HEK293 (cell line): ENCODE data around the gene RASGRP1.

Source experiments
- ELK4 ChIP-seq: IDR thresholded peaks from 2 replicates; pipeline ENCODE4 v1.6.1; 2011; ENCODE audit warnings: mild to moderate bottlenecking, low read depth, low read length, borderline replicate concordance
- MZF1 ChIP-seq: fragments of 450-650 bp; formaldehyde crosslinking; IDR thresholded peaks from 2 replicates; pipeline ENCODE4 v1.5.1; 2017; ENCODE audit warnings: missing biosample characterization, missing genetic modification characterization, borderline replicate concordance
- REST ChIP-seq: fragments of 450-650 bp; formaldehyde crosslinking; IDR thresholded peaks from 2 replicates; pipeline ENCODE4 v1.5.1; 2016; ENCODE audit warnings: missing biosample characterization, missing genetic modification characterization
- ZBTB1 ChIP-seq: fragments of 450-650 bp; formaldehyde crosslinking; IDR thresholded peaks from 2 replicates; pipeline ENCODE4 v1.5.1; 2016; ENCODE audit warnings: missing biosample characterization, missing genetic modification characterization
- ZNF121 ChIP-seq: fragments of 450-650 bp; formaldehyde crosslinking; IDR thresholded peaks from 2 replicates; pipeline ENCODE4 v1.5.1; 2016; ENCODE audit warnings: missing biosample characterization, missing genetic modification characterization
- ZNF16 ChIP-seq: fragments of 450-650 bp; formaldehyde crosslinking; IDR thresholded peaks from 2 replicates; pipeline ENCODE4 v1.5.1; 2016; ENCODE audit warnings: low read depth, missing biosample characterization, missing genetic modification characterization
- ZNF341 ChIP-seq: fragments of 450-650 bp; formaldehyde crosslinking; IDR thresholded peaks from 2 replicates; pipeline ENCODE4; 2016; ENCODE audit warnings: low read depth, missing biosample characterization, missing genetic modification characterization
- ZNF404 ChIP-seq: fragments of 450-650 bp; formaldehyde crosslinking; IDR thresholded peaks from 2 replicates; pipeline ENCODE4 v1.5.1; 2017; ENCODE audit warnings: missing biosample characterization, missing genetic modification characterization
- ZNF654 ChIP-seq: fragments of 450-650 bp; formaldehyde crosslinking; IDR thresholded peaks from 2 replicates; pipeline ENCODE4 v1.5.1; 2016; ENCODE audit warnings: low read depth, missing biosample characterization, missing genetic modification characterization
- ZNF701 ChIP-seq: fragments of 450-650 bp; formaldehyde crosslinking; IDR thresholded peaks from 2 replicates; pipeline ENCODE4 v1.5.1; 2016; ENCODE audit warnings: missing biosample characterization, missing genetic modification characterization
- TF ChIP-seq, protein P1 (sequence below): fragments of 450-650 bp; formaldehyde crosslinking; IDR thresholded peaks from 2 replicates; pipeline ENCODE4 v1.5.1; 2016; ENCODE audit warnings: missing biosample characterization, missing genetic modification characterization
- TF ChIP-seq, protein P2 (sequence below): fragments of 450-650 bp; formaldehyde crosslinking; IDR thresholded peaks from 2 replicates; pipeline ENCODE4 v1.5.1; 2016; ENCODE audit warnings: missing biosample characterization, missing genetic modification characterization, low read depth

DNA sequence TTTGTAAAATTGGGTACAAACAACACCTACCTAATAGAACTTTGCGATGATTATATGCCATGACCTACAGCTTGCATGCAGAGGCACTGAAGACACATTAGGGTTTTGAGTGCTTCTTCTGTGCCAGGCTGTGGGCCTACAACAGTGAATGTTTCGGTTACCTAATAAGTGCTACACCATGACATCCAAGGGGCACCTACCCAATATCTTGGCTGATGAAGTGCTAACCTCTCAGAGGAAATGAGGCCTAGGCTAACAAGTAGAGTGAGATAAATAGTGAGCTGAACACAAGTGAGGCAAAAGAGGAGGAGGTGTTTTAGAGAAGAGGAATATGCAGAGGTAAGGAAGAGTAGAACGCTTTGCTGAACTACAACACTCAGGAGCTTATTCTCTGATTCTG lies 12.2 kb upstream of the RASGRP1 start:
- no peak for TF ChIP-seq ZNF654
- TF ChIP-seq, protein P1, sequence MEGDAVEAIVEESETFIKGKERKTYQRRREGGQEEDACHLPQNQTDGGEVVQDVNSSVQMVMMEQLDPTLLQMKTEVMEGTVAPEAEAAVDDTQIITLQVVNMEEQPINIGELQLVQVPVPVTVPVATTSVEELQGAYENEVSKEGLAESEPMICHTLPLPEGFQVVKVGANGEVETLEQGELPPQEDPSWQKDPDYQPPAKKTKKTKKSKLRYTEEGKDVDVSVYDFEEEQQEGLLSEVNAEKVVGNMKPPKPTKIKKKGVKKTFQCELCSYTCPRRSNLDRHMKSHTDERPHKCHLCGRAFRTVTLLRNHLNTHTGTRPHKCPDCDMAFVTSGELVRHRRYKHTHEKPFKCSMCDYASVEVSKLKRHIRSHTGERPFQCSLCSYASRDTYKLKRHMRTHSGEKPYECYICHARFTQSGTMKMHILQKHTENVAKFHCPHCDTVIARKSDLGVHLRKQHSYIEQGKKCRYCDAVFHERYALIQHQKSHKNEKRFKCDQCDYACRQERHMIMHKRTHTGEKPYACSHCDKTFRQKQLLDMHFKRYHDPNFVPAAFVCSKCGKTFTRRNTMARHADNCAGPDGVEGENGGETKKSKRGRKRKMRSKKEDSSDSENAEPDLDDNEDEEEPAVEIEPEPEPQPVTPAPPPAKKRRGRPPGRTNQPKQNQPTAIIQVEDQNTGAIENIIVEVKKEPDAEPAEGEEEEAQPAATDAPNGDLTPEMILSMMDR (tag by site-specific recombination), result no peak
- TF ChIP-seq, protein P2, sequence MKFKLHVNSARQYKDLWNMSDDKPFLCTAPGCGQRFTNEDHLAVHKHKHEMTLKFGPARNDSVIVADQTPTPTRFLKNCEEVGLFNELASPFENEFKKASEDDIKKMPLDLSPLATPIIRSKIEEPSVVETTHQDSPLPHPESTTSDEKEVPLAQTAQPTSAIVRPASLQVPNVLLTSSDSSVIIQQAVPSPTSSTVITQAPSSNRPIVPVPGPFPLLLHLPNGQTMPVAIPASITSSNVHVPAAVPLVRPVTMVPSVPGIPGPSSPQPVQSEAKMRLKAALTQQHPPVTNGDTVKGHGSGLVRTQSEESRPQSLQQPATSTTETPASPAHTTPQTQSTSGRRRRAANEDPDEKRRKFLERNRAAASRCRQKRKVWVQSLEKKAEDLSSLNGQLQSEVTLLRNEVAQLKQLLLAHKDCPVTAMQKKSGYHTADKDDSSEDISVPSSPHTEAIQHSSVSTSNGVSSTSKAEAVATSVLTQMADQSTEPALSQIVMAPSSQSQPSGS (tag by site-specific recombination), result no peak
- TF ChIP-seq ZNF121 (tag by site-specific recombination), result no peak
- no peak for TF ChIP-seq ZNF16
- no peak for TF ChIP-seq MZF1 (tag by site-specific recombination)
- no peak for TF ChIP-seq ELK4
- no peak for TF ChIP-seq REST
- no peak for TF ChIP-seq ZBTB1 (tag by site-specific recombination)
- no peak for TF ChIP-seq ZNF341 (tag by site-specific recombination)
- TF ChIP-seq ZNF404, result no peak
- TF ChIP-seq ZNF701 (tag by site-specific recombination), result no peak
